PFSK-1 (cell line): ENCODE data around the gene ADNP.

Experiments used
- FOXP2 ChIP-seq: optimal IDR thresholded peaks from 2 replicates; pipeline ENCODE3; 2011; ENCODE audit warnings: borderline replicate concordance, control low read depth, inconsistent platforms; ENCODE audit not compliant: insufficient read depth; ENCODE audit errors: extremely low read length, extremely low read depth
- POLR2AphosphoS5 ChIP-seq: IDR thresholded peaks from 2 replicates; pipeline ENCODE4 v1.6.1; 2012; ENCODE audit warnings: low read depth, mild to moderate bottlenecking, control low read depth, low read length, moderate library complexity
- REST ChIP-seq, 2 experiments: IDR thresholded peaks; 2 replicates each; pipeline versions ENCODE4 v1.6.1 to v1.8.0; 2011 to 2012; ENCODE audit warnings: low read depth in 2 of 2, low read length in 2 of 2, control low read depth in 1 of 2, inconsistent platforms in 1 of 2, mild to moderate bottlenecking in 1 of 2, moderate library complexity in 1 of 2; ENCODE audit not compliant: insufficient read depth in 1 of 2
- SIN3A ChIP-seq: IDR thresholded peaks from 2 replicates; pipeline ENCODE4 v1.6.1; 2012; ENCODE audit warnings: mild to moderate bottlenecking, low read length, moderate library complexity, borderline replicate concordance; ENCODE audit not compliant: insufficient read depth
- TAF1 ChIP-seq: IDR thresholded peaks from 2 replicates; pipeline ENCODE4 v1.6.1; 2012; ENCODE audit warnings: low read length, control low read depth, borderline replicate concordance; ENCODE audit not compliant: insufficient read depth

ADNP gene

DNA sequence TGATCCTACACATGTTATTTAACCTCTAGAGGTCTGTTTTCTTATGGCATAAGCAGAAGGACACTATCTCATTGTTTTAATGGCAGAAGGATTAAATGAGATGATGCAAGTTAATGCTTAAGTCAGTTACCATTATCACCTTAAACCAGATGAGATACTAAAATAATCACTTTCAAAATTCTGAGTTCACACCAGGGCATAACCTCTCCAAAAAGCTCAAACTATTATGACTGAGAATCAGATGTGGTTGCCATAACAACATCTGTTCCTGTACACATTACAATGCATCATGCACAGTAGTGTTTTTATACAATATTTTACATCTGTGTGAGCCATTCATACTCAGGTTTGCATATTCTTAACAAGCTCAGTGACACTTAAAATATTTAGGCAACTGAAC lies 10.2 kb downstream of the ADNP start:
- TF ChIP-seq FOXP2: no peak
- TF ChIP-seq POLR2AphosphoS5: no peak
- TF ChIP-seq REST (IDR thresholded peaks at IDR 0.05; ENCODE audit: insufficient read depth in 1 of 2, low read depth in 2 of 2, low read length in 2 of 2): no peak
- TF ChIP-seq SIN3A: no peak
- TF ChIP-seq TAF1: no peak

DNA sequence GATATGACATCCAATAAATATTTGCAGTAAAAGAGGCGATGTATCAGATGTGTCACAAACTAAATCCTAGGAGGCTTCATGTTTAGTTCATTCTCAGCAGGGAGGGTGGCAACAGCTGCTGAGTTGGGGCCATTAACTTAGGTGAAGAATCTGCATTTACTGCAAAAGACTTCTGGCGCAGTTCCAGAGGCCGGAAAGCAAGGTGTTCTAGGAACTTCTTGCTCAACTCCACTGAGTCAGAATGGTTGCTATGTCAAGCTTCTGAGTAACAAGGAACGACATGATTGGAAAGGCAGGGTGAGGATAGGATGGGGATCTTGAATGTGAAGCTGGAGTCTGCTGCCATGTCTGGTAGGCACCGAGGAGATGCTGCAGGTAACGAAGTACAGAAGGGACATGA lies 11.7 kb downstream of the ADNP start:
- TF ChIP-seq SIN3A (no peak), FOXP2 (no peak), REST (IDR thresholded peaks at IDR 0.05; ENCODE audit: insufficient read depth in 1 of 2, low read depth in 2 of 2, low read length in 2 of 2) (no peak), POLR2AphosphoS5 (no peak), TAF1 (no peak)

GRCh38 chr20:50918403-50918802 lies 12.8 kb downstream of the ADNP start:
- TF ChIP-seq FOXP2 (no peak), SIN3A (no peak), TAF1 (no peak), REST (IDR thresholded peaks at IDR 0.05; ENCODE audit: insufficient read depth in 1 of 2, low read depth in 2 of 2, low read length in 2 of 2) (no peak), POLR2AphosphoS5 (no peak)

DNA sequence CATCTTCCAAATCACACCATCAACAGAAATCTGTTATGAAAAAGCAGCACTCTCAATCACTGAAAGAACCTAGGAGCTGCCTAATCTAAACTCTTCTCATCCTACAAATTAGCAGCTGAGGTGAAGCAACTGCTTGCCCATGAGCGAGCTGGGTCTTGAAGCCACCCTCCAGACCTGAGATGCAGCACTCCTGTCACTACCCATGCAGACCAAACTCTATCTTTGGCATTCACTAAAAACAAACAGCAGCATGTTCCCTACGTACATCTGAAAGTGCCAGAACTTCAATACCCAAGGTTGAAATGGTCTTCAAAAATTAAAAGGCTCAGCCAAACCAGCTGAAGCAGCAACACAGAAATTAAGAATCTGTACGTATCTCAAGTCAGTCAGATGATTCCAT lies 14.3 kb downstream of the ADNP start:
- no peak for TF ChIP-seq TAF1
- no peak for TF ChIP-seq POLR2AphosphoS5
- no peak for TF ChIP-seq REST (IDR thresholded peaks at IDR 0.05; ENCODE audit: insufficient read depth in 1 of 2, low read depth in 2 of 2, low read length in 2 of 2)
- no peak for TF ChIP-seq FOXP2
- no peak for TF ChIP-seq SIN3A

DNA sequence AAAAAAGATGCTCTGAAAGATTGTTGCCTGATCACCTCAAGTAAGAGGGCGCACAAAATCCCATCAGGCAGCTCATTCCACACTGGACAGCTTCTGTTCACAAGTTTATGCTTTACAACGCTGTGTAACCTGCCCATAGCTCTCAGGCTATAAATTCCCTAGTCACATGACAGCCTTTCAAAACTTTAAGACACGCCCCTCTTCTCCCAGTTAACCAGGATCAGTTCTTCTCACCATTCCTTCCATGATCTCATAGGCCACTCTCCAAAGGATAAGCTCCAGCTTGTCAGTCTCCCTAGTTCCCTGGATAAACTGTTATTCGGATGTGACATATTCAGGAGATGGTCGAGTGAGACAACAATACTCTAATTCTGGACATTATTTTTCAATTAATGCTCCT lies 15.0 kb downstream of the ADNP start:
- no peak for TF ChIP-seq FOXP2
